HG03045 (cell line): Measurements from ENCODE around the gene ACVR2B.
"Not testable (repeated sequence)": the region's sequence is repeated elsewhere in the genome, so short reads cannot be mapped to it uniquely, and the experiment has no call there.

Experiments
- ATAC-seq: cut with Tn5 transposase; IDR thresholded peaks from one replicate; pipeline ENCODE4 v1.9.1; 2021; ENCODE audit warnings: mild to moderate bottlenecking, moderate library complexity; ENCODE audit not compliant: unreplicated experiment

ACVR2B gene

GRCh38 chr3:38453075-38453912 lies at the start of gene ACVR2B:
Gene ACVR2B, plus strand, starts transcription at chr3:38453890. Its CDS starts 433 bp downstream, at chr3:38454323.
- ATAC-seq, result peak; percentile 53

- no peak for ATAC-seq
Observed at GRCh38 chr3:38404286-38404685, 49.4 kb upstream of the ACVR2B start.

GRCh38 chr3:38411591-38411990 lies 42.1 kb upstream of the ACVR2B start:
- no peak for ATAC-seq

- not testable (repeated sequence) for ATAC-seq
Observed at GRCh38 chr3:38420758-38421157, 32.9 kb upstream of the ACVR2B start.

GRCh38 chr3:38421679-38422336 lies 31.9 kb upstream of the ACVR2B start:
- no peak for ATAC-seq

GRCh38 chr3:38426798-38427426 lies 26.8 kb upstream of the ACVR2B start:
- ATAC-seq, result not testable (repeated sequence)

- not testable (repeated sequence) for ATAC-seq
Observed at GRCh38 chr3:38432871-38433658, 20.6 kb upstream of the ACVR2B start.

- ATAC-seq, result not testable (repeated sequence)
Observed at GRCh38 chr3:38433661-38434060, 20.0 kb upstream of the ACVR2B start.

- ATAC-seq, result not testable (repeated sequence)
Observed at GRCh38 chr3:38438436-38439069, 15.1 kb upstream of the ACVR2B start.

- not testable (repeated sequence) for ATAC-seq
Observed at GRCh38 chr3:38443205-38443604, 10.5 kb upstream of the ACVR2B start.

- no peak for ATAC-seq
Observed at GRCh38 chr3:38446085-38446686, 7.5 kb upstream of the ACVR2B start.

- no peak for ATAC-seq
Observed at GRCh38 chr3:38446812-38447211, 6.9 kb upstream of the ACVR2B start.

- no peak for ATAC-seq
Observed at GRCh38 chr3:38450853-38451252, 2.8 kb upstream of the ACVR2B start.

GRCh38 chr3:38453913-38454177 lies 155 bp downstream of the ACVR2B start:
- peak; percentile 12 for ATAC-seq

- peak; percentile 38 for ATAC-seq
Observed at GRCh38 chr3:38454178-38454883, 641 bp downstream of the ACVR2B start.

- peak; percentile 43 for ATAC-seq
Observed at GRCh38 chr3:38454884-38455638, 1.4 kb downstream of the ACVR2B start.

- peak; percentile 10 for ATAC-seq
Observed at GRCh38 chr3:38455639-38456430, 2.1 kb downstream of the ACVR2B start.
